HEK293 (cell line): ENCODE data around the gene ANAPC5.

Source experiments
- CTCF ChIA-PET: fragments of 350-600 bp; formaldehyde crosslinking; extraction: SDS; loops from one replicate; lab custom pipeline; 2021; ENCODE audit warnings: antibody characterized with exemption; lab: Yijun Ruan, JAX
- POLR2A ChIA-PET: fragments of 300-600 bp; formaldehyde crosslinking; extraction: SDS; loops from one replicate; lab custom pipeline; 2020; ENCODE audit warnings: antibody characterized with exemption, inconsistent platforms; lab: Yijun Ruan, JAX
- H3K27ac ChIP-seq: fragments of 200-500 bp; sonication (Bioruptor generic); 2 replicates; pipeline ENCODE4 v1.5.1; 2014; ENCODE audit warnings: low read depth, low read length, control low read depth, inconsistent platforms; ENCODE audit errors: extremely low read depth
- H3K36me3 ChIP-seq, 2 experiments: fragments of 200-500 bp in 1 of 2; sonication (Bioruptor generic) in 1 of 2; 1 replicate in 1 of 2; 2 replicates in 1 of 2; pipeline ENCODE4 v1.5.1; 2014 to 2017; ENCODE audit warnings: inconsistent platforms in 2 of 2, low read length in 2 of 2; ENCODE audit not compliant: control insufficient read depth in 2 of 2, insufficient read depth in 1 of 2
- H3K4me1 ChIP-seq: fragments of 200-500 bp; sonication (Bioruptor generic); 2 replicates; pipeline ENCODE4 v1.5.1; 2014; ENCODE audit warnings: mild to moderate bottlenecking, low read length, inconsistent platforms; ENCODE audit not compliant: control insufficient read depth, insufficient read depth
- H3K4me3 ChIP-seq: 2 replicates; pipeline ENCODE4 v1.5.1; 2011; ENCODE audit warnings: low read depth, mild to moderate bottlenecking, control low read depth, low read length, moderate library complexity
- H3K9me3 ChIP-seq: fragments of 200-500 bp; sonication (Bioruptor generic); 2 replicates; pipeline ENCODE4 v1.5.1; 2014; ENCODE audit warnings: low read depth, low read length, inconsistent platforms; ENCODE audit not compliant: control insufficient read depth, insufficient read depth
- EGR2 ChIP-seq: fragments of 450-650 bp; formaldehyde crosslinking; IDR thresholded peaks from 2 replicates; pipeline ENCODE4 v1.5.1; 2016; ENCODE audit warnings: low read depth, missing biosample characterization, missing genetic modification characterization
- MYNN ChIP-seq: fragments of 450-650 bp; formaldehyde crosslinking; IDR thresholded peaks from 2 replicates; pipeline ENCODE4 v1.5.1; 2016; ENCODE audit warnings: missing biosample characterization, missing genetic modification characterization, borderline replicate concordance
- SCRT1 ChIP-seq: fragments of 450-650 bp; formaldehyde crosslinking; IDR thresholded peaks from 2 replicates; pipeline ENCODE4 v1.5.1; 2016; ENCODE audit warnings: missing biosample characterization, missing genetic modification characterization, borderline replicate concordance
- SCRT2 ChIP-seq: fragments of 450-650 bp; formaldehyde crosslinking; IDR thresholded peaks from 2 replicates; pipeline ENCODE4 v1.5.1; 2016; ENCODE audit warnings: missing biosample characterization, missing genetic modification characterization
- WT1 ChIP-seq: fragments of 450-650 bp; formaldehyde crosslinking; IDR thresholded peaks from 2 replicates; pipeline ENCODE4 v1.5.1; 2016; ENCODE audit warnings: missing biosample characterization, missing genetic modification characterization
- ZBTB8A ChIP-seq: fragments of 450-650 bp; formaldehyde crosslinking; IDR thresholded peaks from 2 replicates; pipeline ENCODE4 v1.5.1; 2016; ENCODE audit warnings: missing biosample characterization, missing genetic modification characterization
- ZFHX2 ChIP-seq: fragments of 450-650 bp; formaldehyde crosslinking; conservative IDR thresholded peaks from 2 replicates; pipeline ENCODE4 v1.5.1; 2016; ENCODE audit warnings: missing biosample characterization, missing genetic modification characterization
- ZIC2 ChIP-seq: fragments of 450-650 bp; formaldehyde crosslinking; IDR thresholded peaks from 2 replicates; pipeline ENCODE4 v1.5.1; 2016; ENCODE audit warnings: missing biosample characterization, missing genetic modification characterization
- ZNF114 ChIP-seq: fragments of 450-650 bp; formaldehyde crosslinking; IDR thresholded peaks from 2 replicates; pipeline ENCODE4 v1.5.0; 2017; ENCODE audit warnings: missing biosample characterization, missing genetic modification characterization
- ZNF121 ChIP-seq: fragments of 450-650 bp; formaldehyde crosslinking; IDR thresholded peaks from 2 replicates; pipeline ENCODE4 v1.5.1; 2016; ENCODE audit warnings: missing biosample characterization, missing genetic modification characterization
- ZNF174 ChIP-seq: fragments of 450-650 bp; formaldehyde crosslinking; IDR thresholded peaks from 2 replicates; pipeline ENCODE4 v1.5.0; 2017; ENCODE audit warnings: missing biosample characterization, mild to moderate bottlenecking, missing genetic modification characterization
- ZNF23 ChIP-seq: fragments of 450-650 bp; formaldehyde crosslinking; IDR thresholded peaks from 2 replicates; pipeline ENCODE4 v1.5.1; 2016; ENCODE audit warnings: missing biosample characterization, missing genetic modification characterization, borderline replicate concordance
- ZNF423 ChIP-seq: fragments of 450-650 bp; formaldehyde crosslinking; IDR thresholded peaks from 2 replicates; pipeline ENCODE4 v1.5.1; 2016; ENCODE audit warnings: missing biosample characterization, missing genetic modification characterization
- ZNF621 ChIP-seq: fragments of 450-650 bp; formaldehyde crosslinking; IDR thresholded peaks from 2 replicates; pipeline ENCODE4 v1.5.1; 2017; ENCODE audit warnings: missing biosample characterization, missing genetic modification characterization
- ZNF623 ChIP-seq: fragments of 450-650 bp; formaldehyde crosslinking; IDR thresholded peaks from 2 replicates; pipeline ENCODE4 v1.5.1; 2016; ENCODE audit warnings: missing biosample characterization, missing genetic modification characterization
- ZNF626 ChIP-seq: fragments of 450-650 bp; sonication (Bioruptor Pico); formaldehyde crosslinking; IDR thresholded peaks from 2 replicates; pipeline ENCODE4 v1.5.1; 2018; ENCODE audit warnings: missing biosample characterization, missing genetic modification characterization, inconsistent platforms
- ZNF629 ChIP-seq: fragments of 450-650 bp; formaldehyde crosslinking; IDR thresholded peaks from 2 replicates; pipeline ENCODE4 v1.5.1; 2017; ENCODE audit warnings: missing biosample characterization, missing genetic modification characterization
- ZNF670 ChIP-seq: fragments of 450-650 bp; formaldehyde crosslinking; IDR thresholded peaks from 2 replicates; pipeline ENCODE4 v1.5.1; 2016; ENCODE audit warnings: missing biosample characterization, missing genetic modification characterization, low read depth
- ZNF677 ChIP-seq: fragments of 450-650 bp; IDR thresholded peaks from 2 replicates; pipeline ENCODE4 v1.5.0; 2018; ENCODE audit warnings: missing biosample characterization, mild to moderate bottlenecking, missing genetic modification characterization, moderate library complexity
- ZNF692 ChIP-seq: fragments of 450-650 bp; formaldehyde crosslinking; IDR thresholded peaks from 2 replicates; pipeline ENCODE4 v1.5.1; 2016; ENCODE audit warnings: missing biosample characterization, missing genetic modification characterization

ANAPC5 gene

GRCh38 chr12:121288158-121288845 is 63.9 kb downstream of the ANAPC5 start:
- peaks cover 5 to 10% of the 10 kb centered on the region in 2 experiments; a peak in 2 of 3 replicates for H3K36me3 ChIP-seq
- H3K4me1 ChIP-seq = 0 out of 2 replicates have a peak, but pooled peaks cover 5% of the 10 kb centered on the region
- CTCF ChIA-PET = interaction anchor here (0.9 to 1.2 kb wide), 2 partner anchors 57 kb away, joined by 3 to 8 read pairs; no protein-coding TSS in a partner anchor
- H3K4me3 ChIP-seq = no peak overlapping the region
- no peaks in the 10 kb centered on the region for H3K9me3 ChIP-seq
- TF ChIP-seq ZFHX2 (tag by site-specific recombination) = peak; percentile 15; the same call in 1 of the 2 replicates
- no peak for TF ChIP-seq WT1 (tag by site-specific recombination)
- TF ChIP-seq EGR2 (tag by site-specific recombination) = peak; percentile 12; the same call in 1 of the 2 replicates
- H3K27ac ChIP-seq = no peak overlapping the region
- POLR2A ChIA-PET = interaction anchor here (1.2 kb wide), 1 partner anchor 9 kb away, joined by 4 read pairs; the partner anchor contains the start of gene CAMKK2

- ChIA-PET POLR2A (interaction anchor here (1.2 kb wide), 1 partner anchor 10 kb away, joined by 4 read pairs; the partner anchor contains the start of gene CAMKK2), CTCF (interaction anchor here (0.9 kb wide), 1 partner anchor 57 kb away, joined by 3 read pairs; no protein-coding TSS in a partner anchor)
- TF ChIP-seq MYNN (tag by site-specific recombination) = no peak
- no peak for TF ChIP-seq ZNF114 (tag by site-specific recombination)
- peak; percentile 51; the same call in 1 of the 2 replicates for TF ChIP-seq ZNF121 (tag by site-specific recombination)
- TF ChIP-seq ZIC2 (tag by site-specific recombination) = peak; percentile 24; the same call in 1 of the 2 replicates
- TF ChIP-seq ZNF621 (tag by site-specific recombination) = no peak
These were observed 64.8 kb downstream of the ANAPC5 start for GRCh38 chr12:121287267-121287954.

GRCh38 chr12:121285856-121286255 is 66.4 kb downstream of the ANAPC5 start:
- ChIA-PET CTCF (no interaction called here), POLR2A (interaction anchor here (1.3 to 1.4 kb wide), 2 partner anchors 11 to 21 kb away, joined by 3 read pairs; partner anchors contain the start of gene CAMKK2)
- H3K36me3 ChIP-seq = peaks cover 0 to 3% of the 10 kb centered on the region in 2 experiments; a peak in 2 of 3 replicates
- no peak for TF ChIP-seq SCRT1 (tag by site-specific recombination)
- TF ChIP-seq ZNF670 (tag by site-specific recombination) = no peak
- no peak for TF ChIP-seq ZNF23 (tag by site-specific recombination)
- no peak for TF ChIP-seq ZNF626 (tag by site-specific recombination)
- no peak for TF ChIP-seq ZNF621 (tag by site-specific recombination)
- TF ChIP-seq ZNF677 (tag by site-specific recombination) = no peak
- TF ChIP-seq ZNF692 (tag by site-specific recombination) = no peak
- no peak for TF ChIP-seq ZNF121 (tag by site-specific recombination)
- TF ChIP-seq ZBTB8A = no peak
- TF ChIP-seq ZNF423 (tag by site-specific recombination) = no peak
- TF ChIP-seq ZNF174 (tag by site-specific recombination) = no peak
- no peak for TF ChIP-seq ZNF629 (tag by site-specific recombination)
- no peak for TF ChIP-seq SCRT2 (tag by site-specific recombination)
- no peak for TF ChIP-seq ZNF623 (tag by site-specific recombination)
- no peaks in the 10 kb centered on the region for H3K9me3 ChIP-seq
- no peak overlapping the region for H3K4me3 ChIP-seq
- no peak overlapping the region for H3K27ac ChIP-seq
- 0 out of 2 replicates have a peak, but pooled peaks cover 5% of the 10 kb centered on the region for H3K4me1 ChIP-seq

More at GRCh38 chr12:121287267-121287954, 64.8 kb downstream of the ANAPC5 start:
- Histone ChIP-seq H3K27ac (no peak overlapping the region), H3K4me1 (0 out of 2 replicates have a peak, but pooled peaks cover 5% of the 10 kb centered on the region), H3K9me3 (no peaks in the 10 kb centered on the region), H3K4me3 (no peak overlapping the region), H3K36me3 (peaks cover 0 to 5% of the 10 kb centered on the region in 2 experiments; a peak in 2 of 3 replicates)
